Measurements from ENCODE around the gene ABHD10.

The ABHD10 gene

GRCh38 chr3:112000966-112001365 is 22.1 kb downstream of the ABHD10 start:
- no peak for DNase-seq (ENCODE audit: low read depth)

GRCh38 chr3:112001526-112001925 is 22.7 kb downstream of the ABHD10 start:
- no peak for DNase-seq (ENCODE audit: low read depth)

GRCh38 chr3:112002096-112002971 is 23.5 kb downstream of the ABHD10 start:
- DNase-seq (ENCODE audit: low read depth) = peak; percentile 41

- no peak for DNase-seq (ENCODE audit: low read depth)
These were observed 24.7 kb downstream of the ABHD10 start for GRCh38 chr3:112003321-112004080.

GRCh38 chr3:112004187-112004586 is 25.4 kb downstream of the ABHD10 start:
- DNase-seq (ENCODE audit: low read depth) = no peak

- no peak for DNase-seq (ENCODE audit: low read depth)
These were observed 25.8 kb downstream of the ABHD10 start for GRCh38 chr3:112004669-112005068.

GRCh38 chr3:112005091-112005672 is 26.4 kb downstream of the ABHD10 start:
- no peak for DNase-seq (ENCODE audit: low read depth)

- peak; percentile 91 for DNase-seq (ENCODE audit: low read depth)
These were observed 28.8 kb downstream of the ABHD10 start for GRCh38 chr3:112007633-112008032.

GRCh38 chr3:112009670-112010069 is 30.8 kb downstream of the ABHD10 start:
- no peak for DNase-seq (ENCODE audit: low read depth)

- no peak for DNase-seq (ENCODE audit: low read depth)
These were observed 31.8 kb downstream of the ABHD10 start for GRCh38 chr3:112010636-112011035.

GRCh38 chr3:112011376-112011940 is 32.6 kb downstream of the ABHD10 start:
- no peak for DNase-seq (ENCODE audit: low read depth)

- no peak for DNase-seq (ENCODE audit: low read depth)
These were observed 33.6 kb downstream of the ABHD10 start for GRCh38 chr3:112012205-112012992.

- peak; percentile 83 for DNase-seq (ENCODE audit: low read depth)
These were observed 34.4 kb downstream of the ABHD10 start for GRCh38 chr3:112013058-112013783.

GRCh38 chr3:112013784-112014143 is 34.9 kb downstream of the ABHD10 start:
- no peak for DNase-seq (ENCODE audit: low read depth)

GRCh38 chr3:112017091-112017490 is 38.3 kb downstream of the ABHD10 start:
- no peak for DNase-seq (ENCODE audit: low read depth)

- no peak for DNase-seq (ENCODE audit: low read depth)
These were observed 39.9 kb downstream of the ABHD10 start for GRCh38 chr3:112018712-112019111.

GRCh38 chr3:112019716-112020115 is 40.9 kb downstream of the ABHD10 start:
- no peak for DNase-seq (ENCODE audit: low read depth)

- no peak for DNase-seq (ENCODE audit: low read depth)
These were observed 41.9 kb downstream of the ABHD10 start for GRCh38 chr3:112020674-112021085.

GRCh38 chr3:112027142-112027541 is 48.3 kb downstream of the ABHD10 start:
- DNase-seq (ENCODE audit: low read depth) = no peak

GRCh38 chr3:112027826-112028225 is 49.0 kb downstream of the ABHD10 start:
- no peak for DNase-seq (ENCODE audit: low read depth)

GRCh38 chr3:112030901-112031300 is 52.1 kb downstream of the ABHD10 start:
- no peak for DNase-seq (ENCODE audit: low read depth)
